Heart right ventricle (tissue), 16 donors: ENCODE data around the gene GFRA3. TPM values are rescaled to one million over a fixed set of nuclear protein-coding genes. Genes with fewer than 3 reads are reported as not detected.

Experiments
- ATAC-seq, 8 donors: fragments of 200-7000 bp; cut with Tn5 transposase; one replicate each; pipeline ENCODE4 v1.9.1; 2020; ENCODE audit warnings: mild to moderate bottlenecking in 8 of 8, moderate library complexity in 8 of 8, moderate number of reproducible peaks in 1 of 8
- DNase-seq, 2 donors: peaks; one replicate each; pipeline ENCODE4 v3.0.0-alpha.2; 2020
- H3K27ac ChIP-seq, 10 donors: fragments of 200-600 bp; sonication (generic) in 2 of 10; one replicate each; pipeline versions ENCODE4 v1.5.0 to v1.8.0; 2020 to 2022; ENCODE audit warnings: mild to moderate bottlenecking in 3 of 10
- H3K27me3 ChIP-seq, 7 donors: fragments of 200-600 bp; one replicate each; pipeline ENCODE4 v1.8.0; 2021 to 2022; ENCODE audit warnings: mild to moderate bottlenecking in 2 of 7
- H3K36me3 ChIP-seq, 9 donors: fragments of 200-600 bp; sonication (generic) in 1 of 9; one replicate each; pipeline versions ENCODE4 v1.5.0 to v1.8.0; 2020 to 2022; ENCODE audit warnings: mild to moderate bottlenecking in 2 of 9
- H3K4me1 ChIP-seq, 9 donors: fragments of 200-600 bp; sonication (generic) in 1 of 9; one replicate each; pipeline versions ENCODE4 v1.5.0 to v1.8.0; 2020 to 2022; ENCODE audit warnings: mild to moderate bottlenecking in 4 of 9
- H3K4me3 ChIP-seq, 10 donors: fragments of 200-600 bp; sonication (generic) in 2 of 10; one replicate each; pipeline versions ENCODE4 v1.5.0 to v1.8.0; 2020 to 2022; ENCODE audit warnings: mild to moderate bottlenecking in 7 of 10, moderate library complexity in 2 of 10
- H3K9me3 ChIP-seq, 11 donors: fragments of 200-600 bp in 10 of 11; sonication (generic) in 2 of 11; one replicate each; pipeline versions ENCODE4 v1.5.0 to v1.8.0; 2013 to 2022; ENCODE audit warnings: mild to moderate bottlenecking in 2 of 11, control low read depth in 1 of 11, moderate library complexity in 1 of 11
- CTCF ChIP-seq, 9 donors: fragments of 200-600 bp; sonication (generic) in 2 of 9; IDR thresholded peaks; one replicate each; pipeline versions ENCODE4 v1.5.0 to v1.8.0; 2021 to 2022; ENCODE audit warnings: antibody characterized with exemption in 9 of 9, mild to moderate bottlenecking in 5 of 9, moderate library complexity in 1 of 9
- WGBS, 2 donors: extraction: QIAGEN DNeasy Blood & Tissue Kit; methylation state at CpG; one replicate each; pipeline ENCODE4 v1.1.7; 2013; ENCODE audit warnings: inconsistent platforms in 1 of 2; 5-methylcytosine and 5-hydroxymethylcytosine counted together
- intact Hi-C, 10 donors: fragments of 100-400 bp; cut with DNase I; formaldehyde crosslinking; loops; one replicate each; pipeline versions ENCODE4 v1.11.1 to v1.14.2; 2022
- polyA plus RNA-seq, 2 donors: library from polyadenylated mRNA; stranded (reverse); fragments of 200-250 nt; gene quantifications; one replicate each; pipeline ENCODE4 v1.2.3, GENCODE V29; 2013
- total RNA-seq, 10 donors: library from RNA; stranded (reverse); fragmentation: NEBNext Ultra II Directional in 3 of 10; extraction: Animal tissue kit (Norgen Biotek cat#: 25700) in 3 of 10; gene quantifications; one replicate each; pipeline versions ENCODE4 v1.2.1 to v1.2.4, GENCODE V29; 2021 to 2023
- donor health status: Arrhythmogenic right ventricular cardiomyopathy.
- donor health status: ischemic (EF 13 %, LVEDD 7.1; RV severe dilation, severe dysfunction).
- donor health status: healthy with polysubstance abuse.
- donor health status: DM: no; HTN: yes; CAD: no.
- donor health status: DM: no; HTN: no; CAD: no.
- donor health status: ischemic (EF 25% LVEDD 6.9; RV normal size, moderate dysfunction).
- donor health status: ischemic (EF 25% LVEDD 5.7; RV mildly dilated, moderate dysfunction).
- donor health status: healthy.
- donor health status: DM: yes; HTN: yes; CAD: no.
- donor health status: Ischemic cardiomyopathy.
- donor health status: ischemic (EF 35%, LVEDD 5.7; RV mildly dilated, moderate dysfunction).
- donor health status: nonischemic (EF 11% LVEDD 7.7; RV severe dilation, severe dysfunction).
- donor health status: DM: yes; HTN: yes; CAD: no.
- donor health status: PGD.
- donor health status: ischemic (EF 29% LVEDD 5.4; RV normal size, mild dysfunction).
- donor health status: nonischemic (EF 23%, LVEDD 6.1; RV moderate dilation, normal function).

Gene GFRA3
- total and polyA plus RNA-seq, 12 donors, result 0.15 to 1.7 (median 0.87) TPM; not detected in 1

GRCh38 chr5:138264183-138264582 lies 10.2 kb downstream of the GFRA3 start:
- WGBS, 2 donors, result 92 to 95% methylated on average over 8 of the region's 8 CpGs
- H3K9me3 ChIP-seq, result no peaks in the 10 kb centered on the region
- no peaks in the 10 kb centered on the region for H3K4me1 ChIP-seq
- no peak overlapping the region for H3K27ac ChIP-seq
- DNase-seq (no peak), ATAC-seq (no peak)
- intact Hi-C loops, result no loop called here
- H3K27me3 ChIP-seq, result peaks cover 0 to 3% (median 0%) of the 10 kb centered on the region in 7 donors
- TF ChIP-seq CTCF (IDR thresholded peaks at IDR 0.05), result no peak
- no peak overlapping the region for H3K4me3 ChIP-seq
- no peaks in the 10 kb centered on the region for H3K36me3 ChIP-seq

- Histone ChIP-seq H3K9me3 (no peaks in the 10 kb centered on the region), H3K27ac (no peak overlapping the region), H3K27me3 (peaks cover 0 to 3% (median 0%) of the 10 kb centered on the region in 7 donors), H3K4me1 (no peaks in the 10 kb centered on the region), H3K36me3 (no peaks in the 10 kb centered on the region), H3K4me3 (no peak overlapping the region)
- ATAC-seq (no peak), DNase-seq (no peak)
- TF ChIP-seq CTCF (IDR thresholded peaks at IDR 0.05), result no peak
- 77 to 83% methylated on average over 3 of the region's 3 CpGs for WGBS, 2 donors
- intact Hi-C loops, result no loop called here
Observed at GRCh38 chr5:138263581-138263980, 10.8 kb downstream of the GFRA3 start.

GRCh38 chr5:138258704-138259292 lies 15.6 kb downstream of the GFRA3 start:
- peaks cover 0 to 5% (median 0%) of the 10 kb centered on the region in 7 donors for H3K27me3 ChIP-seq
- intact Hi-C loops, result no loop called here
- H3K4me3 ChIP-seq, result no peak overlapping the region
- ATAC-seq, result no peak
- no peaks in the 10 kb centered on the region for H3K9me3 ChIP-seq
- no peak for TF ChIP-seq CTCF (IDR thresholded peaks at IDR 0.05)
- no peaks in the 10 kb centered on the region for H3K36me3 ChIP-seq
- no peak overlapping the region for H3K27ac ChIP-seq
- H3K4me1 ChIP-seq, result no peaks in the 10 kb centered on the region
- DNase-seq, result no peak
- WGBS, 2 donors, result 69 to 85% methylated on average over 4 of the region's 4 CpGs

GRCh38 chr5:138257583-138257982 lies 16.8 kb downstream of the GFRA3 start:
- intact Hi-C loops, result no loop called here
- DNase-seq (no peak), ATAC-seq (no peak)
- Histone ChIP-seq H3K9me3 (no peaks in the 10 kb centered on the region), H3K4me1 (no peaks in the 10 kb centered on the region), H3K36me3 (no peaks in the 10 kb centered on the region), H3K27ac (no peak overlapping the region), H3K27me3 (peaks cover 0 to 5% (median 0%) of the 10 kb centered on the region in 7 donors), H3K4me3 (no peak overlapping the region)
- TF ChIP-seq CTCF (IDR thresholded peaks at IDR 0.05), result no peak
- 64 to 69% methylated on average over 29 of the region's 29 CpGs for WGBS, 2 donors
